Liver (tissue), 9 donors: ENCODE results near the gene CDCA4. TPM values are rescaled to one million over a fixed set of nuclear protein-coding genes. Genes with fewer than 3 reads are reported as not detected.

Experiments
- DNase-seq: peaks from one replicate; pipeline ENCODE4 v3.0.0-alpha.2; 2017; ENCODE audit warnings: low spot score
- H3K27ac ChIP-seq, 2 donors: one replicate each; pipeline ENCODE4 v1.7.0; 2013; ENCODE audit warnings: inconsistent platforms in 2 of 2, low read length in 2 of 2, control low read depth in 1 of 2, low read depth in 1 of 2, mild to moderate bottlenecking in 1 of 2
- H3K27me3 ChIP-seq, 4 donors: one replicate each; pipeline versions ENCODE4 v1.6.1 to v1.7.0; 2013; ENCODE audit warnings: low read length in 3 of 4, inconsistent platforms in 1 of 4, mild to moderate bottlenecking in 1 of 4, moderate library complexity in 1 of 4; ENCODE audit not compliant: control insufficient read depth in 4 of 4, insufficient read depth in 4 of 4
- H3K36me3 ChIP-seq, 4 donors: one replicate each; pipeline versions ENCODE4 v1.6.1 to v1.7.0; 2013; ENCODE audit warnings: low read length in 3 of 4, mild to moderate bottlenecking in 3 of 4, low read depth in 1 of 4, moderate library complexity in 1 of 4; ENCODE audit not compliant: control insufficient read depth in 4 of 4, insufficient read depth in 3 of 4
- H3K4me1 ChIP-seq, 4 donors: one replicate each; pipeline versions ENCODE4 v1.6.1 to v1.7.0; 2013; ENCODE audit warnings: low read length in 3 of 4, mild to moderate bottlenecking in 3 of 4, moderate library complexity in 1 of 4; ENCODE audit not compliant: control insufficient read depth in 4 of 4, insufficient read depth in 4 of 4
- H3K4me3 ChIP-seq, 3 donors: one replicate each; pipeline versions ENCODE4 v1.6.1 to v1.7.0; 2013; ENCODE audit warnings: low read length in 3 of 3, control low read depth in 1 of 3, low read depth in 1 of 3, mild to moderate bottlenecking in 1 of 3
- H3K9ac ChIP-seq, 2 donors: one replicate each; pipeline ENCODE4 v1.7.0; 2013; ENCODE audit warnings: low read length in 2 of 2, mild to moderate bottlenecking in 2 of 2, moderate library complexity in 2 of 2, control low read depth in 1 of 2, low read depth in 1 of 2
- H3K9me3 ChIP-seq, 4 donors: one replicate each; pipeline versions ENCODE4 v1.6.1 to v1.7.0; 2013; ENCODE audit warnings: low read length in 3 of 4; ENCODE audit not compliant: control insufficient read depth in 4 of 4
- EGR1 ChIP-seq, 2 donors: IDR thresholded peaks; 2 replicates each; pipeline ENCODE4 v1.6.1; 2016 to 2018; ENCODE audit warnings: antibody characterized with exemption in 2 of 2, low read depth in 2 of 2
- FOXA1 ChIP-seq: IDR thresholded peaks from 2 replicates; pipeline ENCODE4 v1.6.1; 2016; ENCODE audit warnings: antibody characterized with exemption
- FOXA2 ChIP-seq: IDR thresholded peaks from 2 replicates; pipeline ENCODE4 v1.6.1; 2016; ENCODE audit warnings: antibody characterized with exemption
- GABPA ChIP-seq, 2 donors: IDR thresholded peaks in 1 of 2; conservative IDR thresholded peaks in 1 of 2; 2 replicates each; pipeline ENCODE4 v1.6.1; 2016; ENCODE audit warnings: antibody characterized with exemption in 2 of 2, mild to moderate bottlenecking in 1 of 2, moderate library complexity in 1 of 2
- HNF4A ChIP-seq, 2 donors: conservative IDR thresholded peaks; 2 replicates each; pipeline ENCODE4 v1.6.1; 2016; ENCODE audit warnings: antibody characterized with exemption in 2 of 2, mild to moderate bottlenecking in 2 of 2
- HNF4G ChIP-seq: IDR thresholded peaks from 2 replicates; pipeline ENCODE4 v1.6.1; 2016; ENCODE audit warnings: antibody characterized with exemption
- NR2F2 ChIP-seq: IDR thresholded peaks from 2 replicates; pipeline ENCODE4 v1.6.1; 2016; ENCODE audit warnings: antibody characterized with exemption
- RAD21 ChIP-seq, 2 donors: IDR thresholded peaks; 2 replicates each; pipeline ENCODE4 v1.6.1; 2016; ENCODE audit warnings: antibody characterized with exemption in 2 of 2, mild to moderate bottlenecking in 2 of 2
- RXRA ChIP-seq, 2 donors: IDR thresholded peaks; 2 replicates each; pipeline ENCODE4 v1.6.1; 2017 to 2018; ENCODE audit warnings: antibody characterized with exemption in 2 of 2, mild to moderate bottlenecking in 1 of 2
- SP1 ChIP-seq: IDR thresholded peaks from 2 replicates; pipeline ENCODE4 v1.6.1; 2018; ENCODE audit warnings: antibody characterized with exemption, mild to moderate bottlenecking
- TAF1 ChIP-seq: conservative IDR thresholded peaks from 2 replicates; pipeline ENCODE4 v1.6.1; 2016; ENCODE audit warnings: antibody characterized with exemption, mild to moderate bottlenecking
- YY1 ChIP-seq: IDR thresholded peaks from 2 replicates; pipeline ENCODE4 v1.6.1; 2016; ENCODE audit warnings: antibody characterized with exemption, mild to moderate bottlenecking
- WGBS: extraction: QIAGEN DNeasy Blood & Tissue Kit; methylation state at CpG from one replicate; pipeline ENCODE4 v1.1.7; 2013; 5-methylcytosine and 5-hydroxymethylcytosine counted together
- polyA plus RNA-seq, 2 donors: library from polyadenylated mRNA; stranded (reverse) in 1 of 2; unstranded in 1 of 2; fragments of 200-250 nt in 1 of 2; fragments of >200 nt in 1 of 2; fragmentation: Nextera tagmentation in 1 of 2; extraction: Ambion mirVana in 1 of 2; gene quantifications; one replicate each; pipeline versions ENCODE4 v1.2.1 to v1.2.3, GENCODE V29; 2013 to 2015
- total RNA-seq, 2 donors: library from RNA; depleted of rRNA; stranded (reverse); fragments of >200 nt; gene quantifications; one replicate each; pipeline ENCODE4 v1.2.3, GENCODE V29; 2014
- TF ChIP-seq, protein P1 (sequence below): IDR thresholded peaks from 2 replicates; pipeline ENCODE4 v1.6.1; 2016; ENCODE audit warnings: antibody characterized with exemption
- TF ChIP-seq, protein P2 (sequence below): fragments of 150-350 bp; IDR thresholded peaks from 2 replicates; pipeline ENCODE4 v1.5.1; 2017; ENCODE audit warnings: improper control_type of control experiment, low read depth, low read length; ENCODE audit not compliant: missing input control
- TF ChIP-seq, protein P3 (sequence below): IDR thresholded peaks from 2 replicates; pipeline ENCODE4 v1.6.1; 2016; ENCODE audit warnings: antibody characterized with exemption
- TF ChIP-seq, protein P4 (sequence below): IDR thresholded peaks from 2 replicates; pipeline ENCODE4 v1.6.1; 2016; ENCODE audit warnings: antibody characterized with exemption
- TF ChIP-seq, protein P5 (sequence below): IDR thresholded peaks from 2 replicates; pipeline ENCODE4 v1.6.1; 2016; ENCODE audit warnings: antibody characterized with exemption, mild to moderate bottlenecking
- donor health status: healthy.
- donor health status: healthy.
- donor health status: healthy.
- donor health status: healthy.
- donor health status: healthy.

The CDCA4 gene
- total and polyA plus RNA-seq, 4 donors = 1.2 to 34.5 (median 2.7) TPM

DNA sequence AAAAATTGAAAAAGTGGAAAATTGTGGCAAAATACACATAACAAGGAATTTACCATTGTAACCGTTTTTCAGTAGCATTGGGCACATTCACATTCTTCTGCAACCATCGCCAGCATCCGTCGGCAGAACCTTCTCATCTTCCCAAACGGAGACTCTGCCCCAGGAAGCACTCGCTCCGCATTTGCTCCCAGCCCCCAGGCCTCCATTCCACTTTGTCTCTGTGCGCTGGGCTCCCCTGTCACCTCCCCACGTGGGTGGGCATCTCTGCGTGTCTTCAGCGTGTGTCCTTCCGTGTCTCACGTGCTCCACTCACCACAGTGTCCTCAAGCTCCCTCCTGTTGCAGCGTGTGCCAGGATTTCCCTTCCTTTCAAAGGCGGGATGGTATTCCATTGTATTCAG is 34.5 kb upstream of the CDCA4 start:
- no peak overlapping the region for H3K4me3 ChIP-seq
- WGBS = 64% methylated on average over 15 of the region's 15 CpGs
- no peak overlapping the region for H3K9ac ChIP-seq
- H3K27me3 ChIP-seq = peaks cover 0 to 2% (median 0%) of the 10 kb centered on the region in 4 donors
- H3K4me1 ChIP-seq = peaks cover 0 to 5% (median 1%) of the 10 kb centered on the region in 4 donors
- H3K9me3 ChIP-seq = no peaks in the 10 kb centered on the region
- TF ChIP-seq TAF1 (no peak), HNF4G (no peak), SP1 (no peak), FOXA2 (no peak), RXRA (IDR thresholded peaks at IDR 0.05) (no peak), RAD21 (IDR thresholded peaks at IDR 0.05) (no peak), FOXA1 (no peak), EGR1 (IDR thresholded peaks at IDR 0.05; ENCODE audit: low read depth in 2 of 2) (no peak), GABPA (IDR thresholded peaks at IDR 0.05 in 1 of 2, conservative IDR thresholded peaks at IDR 0.05 in 1 of 2) (no peak), HNF4A (conservative IDR thresholded peaks at IDR 0.05) (no peak)
- TF ChIP-seq, protein P1, sequence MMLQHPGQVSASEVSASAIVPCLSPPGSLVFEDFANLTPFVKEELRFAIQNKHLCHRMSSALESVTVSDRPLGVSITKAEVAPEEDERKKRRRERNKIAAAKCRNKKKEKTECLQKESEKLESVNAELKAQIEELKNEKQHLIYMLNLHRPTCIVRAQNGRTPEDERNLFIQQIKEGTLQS = no peak
- TF ChIP-seq, protein P2, sequence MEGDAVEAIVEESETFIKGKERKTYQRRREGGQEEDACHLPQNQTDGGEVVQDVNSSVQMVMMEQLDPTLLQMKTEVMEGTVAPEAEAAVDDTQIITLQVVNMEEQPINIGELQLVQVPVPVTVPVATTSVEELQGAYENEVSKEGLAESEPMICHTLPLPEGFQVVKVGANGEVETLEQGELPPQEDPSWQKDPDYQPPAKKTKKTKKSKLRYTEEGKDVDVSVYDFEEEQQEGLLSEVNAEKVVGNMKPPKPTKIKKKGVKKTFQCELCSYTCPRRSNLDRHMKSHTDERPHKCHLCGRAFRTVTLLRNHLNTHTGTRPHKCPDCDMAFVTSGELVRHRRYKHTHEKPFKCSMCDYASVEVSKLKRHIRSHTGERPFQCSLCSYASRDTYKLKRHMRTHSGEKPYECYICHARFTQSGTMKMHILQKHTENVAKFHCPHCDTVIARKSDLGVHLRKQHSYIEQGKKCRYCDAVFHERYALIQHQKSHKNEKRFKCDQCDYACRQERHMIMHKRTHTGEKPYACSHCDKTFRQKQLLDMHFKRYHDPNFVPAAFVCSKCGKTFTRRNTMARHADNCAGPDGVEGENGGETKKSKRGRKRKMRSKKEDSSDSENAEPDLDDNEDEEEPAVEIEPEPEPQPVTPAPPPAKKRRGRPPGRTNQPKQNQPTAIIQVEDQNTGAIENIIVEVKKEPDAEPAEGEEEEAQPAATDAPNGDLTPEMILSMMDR = no peak
- TF ChIP-seq, protein P3, sequence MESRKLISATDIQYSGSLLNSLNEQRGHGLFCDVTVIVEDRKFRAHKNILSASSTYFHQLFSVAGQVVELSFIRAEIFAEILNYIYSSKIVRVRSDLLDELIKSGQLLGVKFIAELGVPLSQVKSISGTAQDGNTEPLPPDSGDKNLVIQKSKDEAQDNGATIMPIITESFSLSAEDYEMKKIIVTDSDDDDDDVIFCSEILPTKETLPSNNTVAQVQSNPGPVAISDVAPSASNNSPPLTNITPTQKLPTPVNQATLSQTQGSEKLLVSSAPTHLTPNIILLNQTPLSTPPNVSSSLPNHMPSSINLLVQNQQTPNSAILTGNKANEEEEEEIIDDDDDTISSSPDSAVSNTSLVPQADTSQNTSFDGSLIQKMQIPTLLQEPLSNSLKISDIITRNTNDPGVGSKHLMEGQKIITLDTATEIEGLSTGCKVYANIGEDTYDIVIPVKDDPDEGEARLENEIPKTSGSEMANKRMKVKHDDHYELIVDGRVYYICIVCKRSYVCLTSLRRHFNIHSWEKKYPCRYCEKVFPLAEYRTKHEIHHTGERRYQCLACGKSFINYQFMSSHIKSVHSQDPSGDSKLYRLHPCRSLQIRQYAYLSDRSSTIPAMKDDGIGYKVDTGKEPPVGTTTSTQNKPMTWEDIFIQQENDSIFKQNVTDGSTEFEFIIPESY = no peak
- TF ChIP-seq, protein P4, sequence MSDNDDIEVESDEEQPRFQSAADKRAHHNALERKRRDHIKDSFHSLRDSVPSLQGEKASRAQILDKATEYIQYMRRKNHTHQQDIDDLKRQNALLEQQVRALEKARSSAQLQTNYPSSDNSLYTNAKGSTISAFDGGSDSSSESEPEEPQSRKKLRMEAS = no peak
- DNase-seq = no peak
- H3K27ac ChIP-seq = no peak overlapping the region
- H3K36me3 ChIP-seq = no peaks in the 10 kb centered on the region

DNA sequence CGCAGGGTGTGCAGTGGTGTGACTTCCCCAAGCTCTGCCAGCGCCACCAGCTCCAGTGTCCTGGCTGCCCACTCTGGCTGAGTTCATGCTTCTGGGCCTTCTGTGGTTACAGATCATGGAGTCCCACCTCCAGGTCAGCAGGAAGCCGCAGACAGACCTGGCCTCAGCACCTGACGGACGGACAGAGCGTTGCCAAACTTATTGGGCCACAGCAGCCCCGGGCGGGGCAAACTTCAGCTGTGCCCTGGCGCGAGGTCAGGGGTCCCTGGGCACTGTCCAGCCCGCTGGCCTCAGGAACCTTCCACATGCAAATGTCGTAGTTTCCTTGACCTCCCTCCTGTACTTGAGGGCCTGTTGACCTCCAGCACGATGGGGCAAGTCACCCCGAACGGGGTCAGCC is 33.1 kb upstream of the CDCA4 start:
- Histone ChIP-seq H3K4me1 (no peaks in the 10 kb centered on the region), H3K27ac (no peak overlapping the region), H3K4me3 (no peak overlapping the region), H3K9ac (no peak overlapping the region), H3K27me3 (peaks cover 0 to 2% (median 0%) of the 10 kb centered on the region in 4 donors), H3K9me3 (no peaks in the 10 kb centered on the region), H3K36me3 (no peaks in the 10 kb centered on the region)
- whole genome bisulfite sequencing = 84% methylated on average over 15 of the region's 15 CpGs
- TF ChIP-seq SP1 (no peak), YY1 (no peak), NR2F2 (no peak), FOXA1 (no peak), RXRA (IDR thresholded peaks at IDR 0.05) (no peak), RAD21 (IDR thresholded peaks at IDR 0.05) (no peak)
- TF ChIP-seq, protein P2 = no peak
- TF ChIP-seq, protein P5, sequence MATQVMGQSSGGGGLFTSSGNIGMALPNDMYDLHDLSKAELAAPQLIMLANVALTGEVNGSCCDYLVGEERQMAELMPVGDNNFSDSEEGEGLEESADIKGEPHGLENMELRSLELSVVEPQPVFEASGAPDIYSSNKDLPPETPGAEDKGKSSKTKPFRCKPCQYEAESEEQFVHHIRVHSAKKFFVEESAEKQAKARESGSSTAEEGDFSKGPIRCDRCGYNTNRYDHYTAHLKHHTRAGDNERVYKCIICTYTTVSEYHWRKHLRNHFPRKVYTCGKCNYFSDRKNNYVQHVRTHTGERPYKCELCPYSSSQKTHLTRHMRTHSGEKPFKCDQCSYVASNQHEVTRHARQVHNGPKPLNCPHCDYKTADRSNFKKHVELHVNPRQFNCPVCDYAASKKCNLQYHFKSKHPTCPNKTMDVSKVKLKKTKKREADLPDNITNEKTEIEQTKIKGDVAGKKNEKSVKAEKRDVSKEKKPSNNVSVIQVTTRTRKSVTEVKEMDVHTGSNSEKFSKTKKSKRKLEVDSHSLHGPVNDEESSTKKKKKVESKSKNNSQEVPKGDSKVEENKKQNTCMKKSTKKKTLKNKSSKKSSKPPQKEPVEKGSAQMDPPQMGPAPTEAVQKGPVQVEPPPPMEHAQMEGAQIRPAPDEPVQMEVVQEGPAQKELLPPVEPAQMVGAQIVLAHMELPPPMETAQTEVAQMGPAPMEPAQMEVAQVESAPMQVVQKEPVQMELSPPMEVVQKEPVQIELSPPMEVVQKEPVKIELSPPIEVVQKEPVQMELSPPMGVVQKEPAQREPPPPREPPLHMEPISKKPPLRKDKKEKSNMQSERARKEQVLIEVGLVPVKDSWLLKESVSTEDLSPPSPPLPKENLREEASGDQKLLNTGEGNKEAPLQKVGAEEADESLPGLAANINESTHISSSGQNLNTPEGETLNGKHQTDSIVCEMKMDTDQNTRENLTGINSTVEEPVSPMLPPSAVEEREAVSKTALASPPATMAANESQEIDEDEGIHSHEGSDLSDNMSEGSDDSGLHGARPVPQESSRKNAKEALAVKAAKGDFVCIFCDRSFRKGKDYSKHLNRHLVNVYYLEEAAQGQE = no peak
- TF ChIP-seq, protein P4 = no peak
- no peak for DNase-seq
